BLaER1 treated with 17β-estradiol and CSF1 and Interleukin-3, amounts not matched to agents 10 nM and 100 nM (cell line): ENCODE data around the gene PPP1R14B.

Source experiments
- H3K27ac ChIP-seq, 11 experiments: shearing (Covaris generic); formaldehyde crosslinking; 2 replicates each; pipeline ENCODE4 v1.8.1; 2022
- H3K27me3 ChIP-seq, 11 experiments: shearing (Covaris generic); formaldehyde crosslinking; 2 replicates each; pipeline ENCODE4 v1.8.1; 2022
- H3K36me3 ChIP-seq, 11 experiments: shearing (Covaris generic); formaldehyde crosslinking; 2 replicates each; pipeline ENCODE4 v1.8.1; 2022
- H3K4me1 ChIP-seq, 10 experiments: shearing (Covaris generic); formaldehyde crosslinking; 2 replicates each; pipeline ENCODE4 v1.8.1; 2022
- H3K4me2 ChIP-seq, 11 experiments: shearing (Covaris generic); formaldehyde crosslinking; 2 replicates each; pipeline ENCODE4 v1.8.1; 2022
- H3K4me3 ChIP-seq, 10 experiments: shearing (Covaris generic); formaldehyde crosslinking; 2 replicates each; pipeline ENCODE4 v1.8.1; 2022
- H3K9ac ChIP-seq, 11 experiments: shearing (Covaris generic); formaldehyde crosslinking; 2 replicates each; pipeline ENCODE4 v1.8.1; 2022
- H3K9me3 ChIP-seq, 11 experiments: shearing (Covaris generic); formaldehyde crosslinking; replicated peaks in 1 of 11; 2 replicates each; pipeline ENCODE4 v1.8.1; 2022
- H4K20me1 ChIP-seq, 11 experiments: shearing (Covaris generic); formaldehyde crosslinking; 2 replicates each; pipeline ENCODE4 v1.8.1; 2022
- Cebpa-rat ChIP-seq, 11 experiments: shearing (Covaris generic); IDR thresholded peaks; 2 replicates each; pipeline ENCODE4 v1.8.1; 2022

PPP1R14B gene

DNA sequence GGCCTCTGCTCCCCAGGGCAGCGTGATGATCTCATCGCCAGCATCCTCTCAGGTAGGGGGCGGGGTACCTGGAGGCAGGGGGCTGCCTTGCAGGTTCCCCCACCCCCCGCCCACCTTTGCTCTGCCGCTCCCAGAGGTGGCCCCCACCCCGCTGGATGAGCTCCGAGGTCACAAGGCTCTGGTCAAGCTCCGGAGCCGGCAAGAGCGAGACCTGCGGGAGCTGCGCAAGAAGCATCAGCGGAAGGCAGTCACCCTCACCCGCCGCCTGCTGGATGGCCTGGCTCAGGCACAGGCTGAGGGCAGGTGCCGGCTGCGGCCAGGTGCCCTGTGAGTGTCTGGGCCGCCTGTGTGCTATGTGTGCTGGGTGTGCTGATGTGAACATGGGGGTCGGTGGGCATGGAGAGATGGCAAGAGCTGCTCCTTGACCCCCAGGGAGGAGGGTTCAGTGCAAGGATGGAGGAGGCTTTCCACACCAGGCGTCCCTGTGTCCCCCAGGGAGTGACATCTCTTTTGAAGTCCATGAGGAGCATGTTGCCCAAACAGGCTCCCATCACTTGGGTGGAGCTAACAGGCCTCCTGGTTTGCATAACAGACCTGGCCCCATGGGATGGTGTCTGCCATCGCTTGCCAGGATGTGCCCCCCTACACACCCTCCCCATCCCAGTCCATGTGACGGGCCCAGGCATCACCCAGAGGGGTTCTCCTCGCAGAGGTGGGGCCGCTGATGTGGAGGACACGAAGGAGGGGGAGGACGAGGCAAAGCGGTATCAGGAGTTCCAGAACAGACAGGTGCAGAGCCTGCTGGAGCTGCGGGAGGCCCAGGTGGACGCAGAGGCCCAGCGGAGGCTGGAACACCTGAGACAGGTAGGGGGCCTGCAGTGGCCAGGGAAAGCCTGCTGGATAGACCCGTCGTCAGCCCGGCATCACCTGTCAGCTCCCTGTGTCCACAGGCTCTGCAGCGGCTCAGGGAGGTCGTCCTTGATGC, 18.7 kb upstream of the PPP1R14B start:
- TF ChIP-seq Cebpa-rat (IDR thresholded peaks at IDR 0.05): peak in 3 of 11 experiments; percentile 44 to 78 (median 57); a peak in 6 of 22 replicates
- Histone ChIP-seq H3K4me1 (peaks cover 62 to 74% (median 69%) of the 10 kb centered on the region in 10 experiments), H3K4me2 (peak overlapping the region; percentile 83 to 99 (median 96))

DNA sequence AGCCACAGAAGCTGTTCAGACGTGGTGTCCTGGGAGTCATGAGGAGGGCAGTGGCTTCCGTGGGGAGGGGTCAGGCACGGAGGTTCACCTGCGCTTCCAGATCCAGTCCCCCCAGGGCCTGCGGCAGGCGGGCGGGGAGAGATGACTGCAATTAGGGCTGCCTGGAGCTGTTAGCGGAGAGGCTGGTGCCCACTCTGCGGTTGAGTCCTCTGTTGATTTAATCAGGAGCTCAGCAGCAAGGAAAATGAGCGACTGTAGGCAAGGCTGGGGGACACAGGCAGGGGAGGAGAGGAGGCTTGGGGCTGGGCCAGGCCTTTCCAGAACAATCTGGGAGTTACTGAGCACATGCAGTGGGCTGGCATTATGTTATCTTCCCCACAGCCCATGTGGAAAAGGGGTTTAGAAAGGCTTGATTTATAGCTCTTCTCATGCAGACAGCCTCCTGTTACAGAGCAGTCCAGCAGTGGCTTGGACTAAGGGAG, 17.7 kb upstream of the PPP1R14B start:
- no peaks in the 10 kb centered on the region for H3K9me3 ChIP-seq
- H3K4me2 ChIP-seq: peak overlapping the region; percentile 19 to 91 (median 64); a peak in 20 of 22 replicates
- peak overlapping the region in 9 of 11 experiments; percentile 3 to 67 (median 31); a peak in 12 of 22 replicates for H3K27ac ChIP-seq
- peak overlapping the region in 10 of 11 experiments; percentile 5 to 67 (median 41); a peak in 15 of 22 replicates for H3K9ac ChIP-seq
- peaks cover 44 to 78% (median 66%) of the 10 kb centered on the region in 11 experiments for H3K36me3 ChIP-seq
- no peaks in the 10 kb centered on the region for H3K27me3 ChIP-seq
- peaks cover 62 to 74% (median 69%) of the 10 kb centered on the region in 10 experiments for H3K4me1 ChIP-seq
- no peak overlapping the region for H3K4me3 ChIP-seq
- TF ChIP-seq Cebpa-rat (IDR thresholded peaks at IDR 0.05): no peak
- peaks cover 0 to 56% (median 0%) of the 10 kb centered on the region in 11 experiments; a peak in 7 of 22 replicates for H4K20me1 ChIP-seq

More for the DNA sequence above, 18.7 kb upstream of the PPP1R14B start:
- peak overlapping the region in 10 of 11 experiments; percentile 3 to 92 (median 31); a peak in 14 of 22 replicates for H3K9ac ChIP-seq
- no peaks in the 10 kb centered on the region for H3K9me3 ChIP-seq
- peaks cover 34 to 67% (median 56%) of the 10 kb centered on the region in 11 experiments for H3K36me3 ChIP-seq
- H3K4me3 ChIP-seq: peak overlapping the region in 5 of 10 experiments; percentile 12 to 58 (median 48); a peak in 7 of 20 replicates
- peaks cover 0 to 45% (median 0%) of the 10 kb centered on the region in 11 experiments; a peak in 5 of 22 replicates for H4K20me1 ChIP-seq
- H3K27me3 ChIP-seq: no peaks in the 10 kb centered on the region
- H3K27ac ChIP-seq: peak overlapping the region in 6 of 11 experiments; percentile 6 to 97 (median 61); a peak in 10 of 22 replicates

DNA sequence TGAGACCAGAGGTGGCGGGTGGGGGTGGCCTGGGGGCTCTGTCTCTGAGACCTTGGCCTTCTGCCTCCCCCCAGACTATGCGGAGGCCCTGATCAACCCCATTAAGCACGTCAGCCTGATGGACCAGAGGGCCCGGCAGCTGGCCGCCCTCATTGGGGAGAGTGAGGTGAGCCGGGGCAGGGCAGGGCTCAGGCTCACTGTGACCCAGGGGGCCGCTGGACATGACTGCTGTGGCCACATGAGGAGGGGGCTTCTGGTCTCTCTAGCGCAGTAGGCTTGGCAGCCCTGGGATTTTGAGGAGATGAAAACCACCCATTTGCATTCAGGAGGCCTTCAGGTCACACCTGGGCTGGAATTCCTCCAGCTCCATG, 17.2 kb upstream of the PPP1R14B start:
- no peaks in the 10 kb centered on the region for H3K9me3 ChIP-seq
- H3K4me3 ChIP-seq: no peak overlapping the region
- peaks cover 0 to 61% (median 0%) of the 10 kb centered on the region in 11 experiments; a peak in 7 of 22 replicates for H4K20me1 ChIP-seq
- H3K4me2 ChIP-seq: peak overlapping the region; percentile 19 to 91 (median 64); a peak in 19 of 22 replicates
- TF ChIP-seq Cebpa-rat (IDR thresholded peaks at IDR 0.05): no peak
- H3K27ac ChIP-seq: peak overlapping the region in 9 of 11 experiments; percentile 3 to 67 (median 31); a peak in 11 of 22 replicates
- peaks cover 49 to 83% (median 71%) of the 10 kb centered on the region in 11 experiments for H3K36me3 ChIP-seq
- H3K9ac ChIP-seq: peak overlapping the region in 10 of 11 experiments; percentile 5 to 67 (median 41); a peak in 15 of 22 replicates
- H3K27me3 ChIP-seq: no peaks in the 10 kb centered on the region
- peaks cover 61 to 72% (median 66%) of the 10 kb centered on the region in 10 experiments for H3K4me1 ChIP-seq

DNA sequence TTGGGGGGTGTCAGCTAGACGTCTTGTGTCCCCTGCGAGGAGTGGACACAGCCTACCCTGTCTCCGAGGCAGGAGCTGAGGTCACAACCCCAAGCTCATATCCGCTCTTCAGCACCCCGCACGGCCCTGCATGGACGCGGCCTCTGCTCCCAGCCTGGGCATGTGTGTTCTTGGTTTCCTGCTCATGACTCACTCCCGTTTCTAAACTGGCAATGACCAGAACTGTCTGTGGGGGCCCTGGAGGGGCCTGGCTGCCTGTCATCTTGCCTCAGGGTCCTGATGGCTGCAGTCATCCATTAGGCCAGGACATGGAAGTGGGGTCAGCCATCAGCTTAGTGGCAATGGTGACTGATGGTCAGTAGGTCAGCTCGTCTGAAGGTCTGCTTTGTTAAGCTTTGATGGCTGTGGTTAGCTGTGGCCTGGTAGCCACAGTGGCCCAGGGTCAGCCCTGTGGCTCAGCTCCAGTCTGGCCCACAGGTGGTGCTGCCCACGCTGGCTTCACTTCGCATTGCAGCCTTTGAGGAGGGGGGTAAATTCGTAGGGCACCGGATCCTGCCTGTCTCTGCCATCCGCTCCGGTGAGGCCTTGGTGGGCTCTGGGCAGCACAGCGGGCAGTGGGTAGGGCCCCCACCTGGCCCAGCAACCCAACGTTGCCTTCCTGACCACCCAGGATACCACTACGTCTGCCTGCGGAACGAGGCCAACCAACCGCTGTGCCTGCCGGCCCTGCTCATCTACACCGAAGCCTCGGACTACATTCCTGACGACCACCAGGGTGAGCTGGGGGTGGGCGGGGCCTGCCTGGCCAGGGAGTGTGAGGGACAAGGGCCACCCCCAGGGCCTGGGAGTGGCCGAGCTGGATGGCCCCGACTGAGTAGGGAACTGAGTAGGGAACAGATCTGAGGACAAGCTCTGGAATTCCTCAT, 16.5 kb upstream of the PPP1R14B start:
- Histone ChIP-seq H3K36me3 (peaks cover 56 to 89% (median 78%) of the 10 kb centered on the region in 11 experiments), H3K4me3 (no peak overlapping the region), H3K27ac (peak overlapping the region in 9 of 11 experiments; percentile 13 to 67 (median 47); a peak in 13 of 22 replicates), H3K4me2 (peak overlapping the region; percentile 30 to 91 (median 64); a peak in 20 of 22 replicates), H3K9ac (peak overlapping the region; percentile 5 to 67 (median 42); a peak in 17 of 22 replicates), H3K9me3 (no peaks in the 10 kb centered on the region), H4K20me1 (peaks cover 0 to 67% (median 0%) of the 10 kb centered on the region in 11 experiments; a peak in 7 of 22 replicates), H3K27me3 (no peaks in the 10 kb centered on the region), H3K4me1 (peaks cover 55 to 65% (median 59%) of the 10 kb centered on the region in 10 experiments)
- no peak for TF ChIP-seq Cebpa-rat (IDR thresholded peaks at IDR 0.05)

DNA sequence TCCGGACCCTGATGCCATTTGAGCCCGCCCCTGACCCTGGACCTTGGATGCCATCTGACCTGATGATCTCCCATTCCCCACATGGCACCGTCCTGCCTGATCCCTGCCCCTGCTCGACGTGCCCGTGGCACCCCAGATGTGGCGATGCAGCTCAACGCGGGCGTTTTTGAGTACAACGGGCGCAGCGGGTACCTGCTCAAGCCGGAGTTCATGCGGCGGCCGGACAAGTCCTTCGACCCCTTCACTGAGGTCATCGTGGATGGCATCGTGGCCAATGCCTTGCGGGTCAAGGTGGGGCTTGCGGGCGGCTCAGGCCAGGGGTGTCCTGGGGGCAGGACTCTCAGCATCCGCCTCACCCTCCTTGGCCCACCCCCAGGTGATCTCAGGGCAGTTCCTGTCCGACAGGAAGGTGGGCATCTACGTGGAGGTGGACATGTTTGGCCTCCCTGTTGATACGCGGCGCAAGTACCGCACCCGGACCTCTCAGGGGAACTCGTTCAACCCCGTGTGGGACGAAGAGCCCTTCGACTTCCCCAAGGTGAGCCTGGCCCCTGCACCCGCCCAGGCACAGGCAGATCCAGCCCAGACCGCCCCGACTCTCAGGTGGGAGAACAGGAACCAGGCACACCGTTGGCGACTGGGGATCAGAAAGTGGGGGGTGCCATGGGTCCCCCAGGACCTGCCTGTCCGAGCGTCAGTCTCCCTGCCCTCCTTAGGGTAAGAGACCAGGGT, 15.7 kb upstream of the PPP1R14B start:
- Histone ChIP-seq H3K4me2 (peak overlapping the region in 9 of 11 experiments; percentile 30 to 68 (median 48); a peak in 15 of 22 replicates), H3K4me3 (no peak overlapping the region), H4K20me1 (peaks cover 0 to 74% (median 0%) of the 10 kb centered on the region in 11 experiments; a peak in 8 of 22 replicates), H3K27me3 (no peaks in the 10 kb centered on the region), H3K36me3 (peaks cover 64 to 98% (median 86%) of the 10 kb centered on the region in 11 experiments), H3K9ac (peak overlapping the region in 9 of 11 experiments; percentile 22 to 62 (median 42); a peak in 9 of 22 replicates), H3K27ac (peak overlapping the region in 6 of 11 experiments; percentile 21 to 67 (median 39); a peak in 9 of 22 replicates), H3K4me1 (peaks cover 46 to 57% (median 51%) of the 10 kb centered on the region in 10 experiments), H3K9me3 (no peaks in the 10 kb centered on the region)
- no peak for TF ChIP-seq Cebpa-rat (IDR thresholded peaks at IDR 0.05)

DNA sequence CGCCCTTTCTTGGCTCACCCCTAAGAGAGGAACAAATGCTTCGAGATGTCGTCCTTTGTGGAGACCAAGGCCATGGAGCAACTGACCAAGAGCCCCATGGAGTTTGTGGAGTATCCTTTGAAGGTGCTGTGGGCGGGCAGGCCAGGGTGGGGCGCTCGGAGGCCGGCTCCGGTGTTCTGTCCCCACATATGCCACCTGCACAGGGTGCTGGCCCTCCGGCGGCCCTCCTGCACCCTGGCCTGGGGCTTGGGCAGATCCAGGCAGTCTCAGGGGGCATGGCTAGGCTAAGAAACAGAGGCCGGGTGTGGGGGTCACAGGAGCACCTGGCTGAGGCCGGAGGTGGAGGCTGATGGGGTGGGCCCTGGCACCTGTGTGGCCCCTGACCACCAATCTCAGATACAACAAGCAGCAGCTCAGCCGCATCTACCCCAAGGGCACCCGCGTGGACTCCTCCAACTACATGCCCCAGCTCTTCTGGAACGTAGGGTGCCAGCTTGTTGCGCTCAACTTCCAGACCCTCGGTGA, 14.9 kb upstream of the PPP1R14B start:
- H3K4me2 ChIP-seq: no peak overlapping the region; a peak in 2 of 22 replicates
- no peaks in the 10 kb centered on the region for H3K9me3 ChIP-seq
- peaks cover 72 to 99% (median 92%) of the 10 kb centered on the region in 11 experiments for H3K36me3 ChIP-seq
- no peak overlapping the region for H3K4me3 ChIP-seq
- H3K4me1 ChIP-seq: peaks cover 38 to 49% (median 43%) of the 10 kb centered on the region in 10 experiments
- peaks cover 0 to 81% (median 1%) of the 10 kb centered on the region in 11 experiments; a peak in 8 of 22 replicates for H4K20me1 ChIP-seq
- H3K9ac ChIP-seq: peak overlapping the region in 1 of 11 experiments; percentile 27; a peak in 1 of 22 replicates
- no peaks in the 10 kb centered on the region for H3K27me3 ChIP-seq
- H3K27ac ChIP-seq: no peak overlapping the region
- no peak for TF ChIP-seq Cebpa-rat (IDR thresholded peaks at IDR 0.05)

DNA sequence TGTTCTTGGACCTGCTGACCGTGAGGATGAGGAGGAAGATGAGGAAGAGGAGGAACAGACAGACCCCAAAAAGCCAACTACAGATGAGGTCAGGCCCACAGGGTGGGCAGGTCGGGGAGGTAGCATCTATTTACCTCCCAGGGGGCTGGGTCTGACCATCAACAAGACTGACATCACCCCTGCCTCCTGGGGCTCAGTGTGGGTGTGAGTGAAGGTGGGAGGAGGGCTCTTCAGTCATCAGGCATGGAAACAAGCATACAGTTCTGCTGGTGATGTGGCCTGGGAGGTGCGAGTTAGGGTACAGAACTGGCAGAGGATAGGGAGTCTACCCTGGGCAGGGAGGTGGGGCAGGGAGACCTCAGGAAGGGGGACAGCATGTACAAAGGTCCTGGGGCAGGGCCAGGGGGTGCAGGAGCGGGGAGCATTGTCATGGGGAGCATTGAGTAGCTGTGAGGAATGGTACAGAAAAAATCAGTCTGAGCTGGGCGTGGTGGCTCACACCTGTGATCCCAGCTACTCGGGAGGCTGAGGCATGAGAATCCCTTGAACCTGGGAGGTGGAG, 13.5 kb upstream of the PPP1R14B start:
- peaks cover 81 to 99% (median 92%) of the 10 kb centered on the region in 11 experiments for H3K36me3 ChIP-seq
- peaks cover 0 to 81% (median 7%) of the 10 kb centered on the region in 11 experiments; a peak in 10 of 22 replicates for H4K20me1 ChIP-seq
- no peak overlapping the region for H3K4me3 ChIP-seq
- TF ChIP-seq Cebpa-rat (IDR thresholded peaks at IDR 0.05): no peak
- no peak overlapping the region for H3K27ac ChIP-seq
- 0 out of 22 replicates have a peak overlapping the region, but pooled peaks of 1 of the 11 experiments have one; percentile 9 for H3K9ac ChIP-seq
- H3K4me1 ChIP-seq: peaks cover 24 to 35% (median 29%) of the 10 kb centered on the region in 10 experiments
- no peak overlapping the region for H3K4me2 ChIP-seq
- no peaks in the 10 kb centered on the region for H3K27me3 ChIP-seq
- H3K9me3 ChIP-seq: no peaks in the 10 kb centered on the region
